ENCODE measurements around the gene CSNK1D. TPM values are rescaled to one million over a fixed set of nuclear protein-coding genes. Genes with fewer than 3 reads are reported as not detected.

Gene CSNK1D
- total RNA-seq, 4 donors from 2014 or later: 24.6 to 102 (median 57.1) TPM

- intact Hi-C loops (cut with DNase I): loop anchor here (5.0 kb wide), 1 partner anchor 84 kb away; no protein-coding TSS in a partner anchor
- Histone ChIP-seq H3K27ac (peak overlapping the region; percentile 62 to 86 (median 74)), H3K4me3 (peak overlapping the region in 3 of 4 donors; percentile 16 to 56 (median 26)), H3K27me3 (no peaks in the 10 kb centered on the region), H3K9me3 (no peaks in the 10 kb centered on the region), H3K36me3 (peaks cover 0 to 45% (median 6%) of the 10 kb centered on the region in 3 donors), H3K4me1 (peaks cover 67 to 98% (median 72%) of the 10 kb centered on the region in 3 donors)
- no peak for TF ChIP-seq POLR2A (IDR thresholded peaks at IDR 0.05)
- TF ChIP-seq, protein P1, sequence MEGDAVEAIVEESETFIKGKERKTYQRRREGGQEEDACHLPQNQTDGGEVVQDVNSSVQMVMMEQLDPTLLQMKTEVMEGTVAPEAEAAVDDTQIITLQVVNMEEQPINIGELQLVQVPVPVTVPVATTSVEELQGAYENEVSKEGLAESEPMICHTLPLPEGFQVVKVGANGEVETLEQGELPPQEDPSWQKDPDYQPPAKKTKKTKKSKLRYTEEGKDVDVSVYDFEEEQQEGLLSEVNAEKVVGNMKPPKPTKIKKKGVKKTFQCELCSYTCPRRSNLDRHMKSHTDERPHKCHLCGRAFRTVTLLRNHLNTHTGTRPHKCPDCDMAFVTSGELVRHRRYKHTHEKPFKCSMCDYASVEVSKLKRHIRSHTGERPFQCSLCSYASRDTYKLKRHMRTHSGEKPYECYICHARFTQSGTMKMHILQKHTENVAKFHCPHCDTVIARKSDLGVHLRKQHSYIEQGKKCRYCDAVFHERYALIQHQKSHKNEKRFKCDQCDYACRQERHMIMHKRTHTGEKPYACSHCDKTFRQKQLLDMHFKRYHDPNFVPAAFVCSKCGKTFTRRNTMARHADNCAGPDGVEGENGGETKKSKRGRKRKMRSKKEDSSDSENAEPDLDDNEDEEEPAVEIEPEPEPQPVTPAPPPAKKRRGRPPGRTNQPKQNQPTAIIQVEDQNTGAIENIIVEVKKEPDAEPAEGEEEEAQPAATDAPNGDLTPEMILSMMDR (IDR thresholded peaks at IDR 0.05): no peak
- no peak for DNase-seq
- WGBS, 2 donors: 28 to 90% methylated on average over 2 to 8 of the region's 34 CpGs
These were observed 35.6 kb downstream of the CSNK1D start for GRCh38 chr17:82237746-82238471.

DNA sequence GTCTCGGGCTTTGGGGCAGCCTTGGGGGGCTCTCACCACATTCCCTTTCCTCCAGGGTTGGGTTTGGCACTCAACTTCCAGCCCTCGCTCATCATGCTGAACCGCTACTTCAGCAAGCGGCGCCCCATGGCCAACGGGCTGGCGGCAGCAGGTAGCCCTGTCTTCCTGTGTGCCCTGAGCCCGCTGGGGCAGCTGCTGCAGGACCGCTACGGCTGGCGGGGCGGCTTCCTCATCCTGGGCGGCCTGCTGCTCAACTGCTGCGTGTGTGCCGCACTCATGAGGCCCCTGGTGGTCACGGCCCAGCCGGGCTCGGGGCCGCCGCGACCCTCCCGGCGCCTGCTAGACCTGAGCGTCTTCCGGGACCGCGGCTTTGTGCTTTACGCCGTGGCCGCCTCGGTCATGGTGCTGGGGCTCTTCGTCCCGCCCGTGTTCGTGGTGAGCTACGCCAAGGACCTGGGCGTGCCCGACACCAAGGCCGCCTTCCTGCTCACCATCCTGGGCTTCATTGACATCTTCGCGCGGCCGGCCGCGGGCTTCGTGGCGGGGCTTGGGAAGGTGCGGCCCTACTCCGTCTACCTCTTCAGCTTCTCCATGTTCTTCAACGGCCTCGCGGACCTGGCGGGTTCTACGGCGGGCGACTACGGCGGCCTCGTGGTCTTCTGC lies 36.3 kb downstream of the CSNK1D start:
- Histone ChIP-seq H3K36me3 (peaks cover 0 to 38% (median 6%) of the 10 kb centered on the region in 3 donors), H3K27me3 (no peaks in the 10 kb centered on the region), H3K4me1 (peaks cover 64 to 98% (median 69%) of the 10 kb centered on the region in 3 donors), H3K27ac (peak overlapping the region in 3 of 4 donors; percentile 31 to 69 (median 68)), H3K4me3 (no peak overlapping the region), H3K9me3 (no peaks in the 10 kb centered on the region)
- 95% methylated on average over 28 to 37 of the region's 59 CpGs for WGBS, 2 donors
- DNase-seq: no peak
- intact Hi-C loops (cut with DNase I): loop anchor here (5.0 kb wide), 1 partner anchor 85 kb away; no protein-coding TSS in a partner anchor
- no peak for TF ChIP-seq POLR2A (IDR thresholded peaks at IDR 0.05)
- TF ChIP-seq, protein P1 (IDR thresholded peaks at IDR 0.05): no peak

DNA sequence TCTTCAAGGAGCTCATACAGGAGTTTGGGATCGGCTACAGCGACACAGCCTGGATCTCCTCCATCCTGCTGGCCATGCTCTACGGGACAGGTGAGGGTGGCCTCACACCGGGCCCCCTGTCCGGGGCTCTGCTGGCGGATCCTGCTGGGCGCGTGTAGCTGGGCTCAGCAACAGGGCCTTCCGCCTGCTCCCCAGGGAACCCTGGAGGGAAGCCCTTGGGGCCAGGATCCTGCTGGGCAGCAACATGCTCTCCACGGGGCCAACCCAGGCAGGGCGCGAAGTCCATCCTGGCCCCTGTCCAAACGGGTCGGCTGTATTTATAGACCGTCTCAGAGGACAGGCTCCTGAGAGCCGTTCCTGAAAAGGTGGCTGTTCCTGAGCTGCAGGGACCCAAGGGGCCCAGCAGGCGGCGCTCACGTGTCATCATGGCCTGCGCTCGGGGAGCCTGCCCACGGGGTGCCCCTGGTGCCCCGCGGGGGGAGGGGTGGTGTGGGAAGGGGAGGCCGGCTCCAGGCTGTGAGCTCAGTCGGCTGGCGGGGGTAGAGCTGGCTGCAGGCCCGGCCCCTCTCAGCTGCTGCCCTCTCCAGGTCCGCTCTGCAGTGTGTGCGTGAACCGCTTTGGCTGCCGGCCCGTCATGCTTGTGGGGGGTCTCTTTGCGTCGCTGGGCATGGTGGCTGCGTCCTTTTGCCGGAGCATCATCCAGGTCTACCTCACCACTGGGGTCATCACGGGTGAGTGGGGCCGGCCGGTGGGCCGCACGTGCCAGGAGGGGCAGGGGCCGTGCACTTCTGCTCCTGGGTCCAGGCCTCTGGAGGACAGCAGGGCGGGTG lies 37.1 kb downstream of the CSNK1D start:
- WGBS, 2 donors: no CpG with 5 or more reads among the region's 44 CpGs
- peak overlapping the region; percentile 31 to 69 (median 45) for H3K27ac ChIP-seq
- H3K9me3 ChIP-seq: no peaks in the 10 kb centered on the region
- peaks cover 0 to 38% (median 6%) of the 10 kb centered on the region in 3 donors for H3K36me3 ChIP-seq
- H3K4me1 ChIP-seq: peaks cover 64 to 98% (median 67%) of the 10 kb centered on the region in 3 donors
- intact Hi-C loops (cut with DNase I): loop anchor here (5.0 kb wide), 1 partner anchor 86 kb away; no protein-coding TSS in a partner anchor
- no peak for DNase-seq
- H3K4me3 ChIP-seq: no peak overlapping the region
- no peaks in the 10 kb centered on the region for H3K27me3 ChIP-seq
- TF ChIP-seq POLR2A (IDR thresholded peaks at IDR 0.05): no peak
- TF ChIP-seq, protein P1 (IDR thresholded peaks at IDR 0.05): peak; percentile 89 to 94 (median 93)

- no CpG with 5 or more reads among the region's 15 CpGs for WGBS, 2 donors
- Histone ChIP-seq H3K27ac (peak overlapping the region; percentile 8 to 69 (median 45)), H3K9me3 (no peaks in the 10 kb centered on the region), H3K36me3 (peaks cover 0 to 37% (median 6%) of the 10 kb centered on the region in 3 donors), H3K27me3 (peaks cover 0 to 4% (median 0%) of the 10 kb centered on the region in 4 donors), H3K4me1 (peaks cover 62 to 98% (median 64%) of the 10 kb centered on the region in 3 donors), H3K4me3 (no peak overlapping the region)
- intact Hi-C loops (cut with DNase I): loop anchor here (5.0 kb wide), 1 partner anchor 87 kb away; no protein-coding TSS in a partner anchor
- no peak for DNase-seq
- TF ChIP-seq, protein P1 (IDR thresholded peaks at IDR 0.05): no peak
- TF ChIP-seq POLR2A (IDR thresholded peaks at IDR 0.05): no peak
These were observed 37.7 kb downstream of the CSNK1D start for GRCh38 chr17:82235775-82236141.
